ENCODE measurements around the gene TTYH3.
"Not testable (repeated sequence)": the region's sequence is repeated elsewhere in the genome, so short reads cannot be mapped to it uniquely, and the experiment has no call there.

The TTYH3 gene

DNA sequence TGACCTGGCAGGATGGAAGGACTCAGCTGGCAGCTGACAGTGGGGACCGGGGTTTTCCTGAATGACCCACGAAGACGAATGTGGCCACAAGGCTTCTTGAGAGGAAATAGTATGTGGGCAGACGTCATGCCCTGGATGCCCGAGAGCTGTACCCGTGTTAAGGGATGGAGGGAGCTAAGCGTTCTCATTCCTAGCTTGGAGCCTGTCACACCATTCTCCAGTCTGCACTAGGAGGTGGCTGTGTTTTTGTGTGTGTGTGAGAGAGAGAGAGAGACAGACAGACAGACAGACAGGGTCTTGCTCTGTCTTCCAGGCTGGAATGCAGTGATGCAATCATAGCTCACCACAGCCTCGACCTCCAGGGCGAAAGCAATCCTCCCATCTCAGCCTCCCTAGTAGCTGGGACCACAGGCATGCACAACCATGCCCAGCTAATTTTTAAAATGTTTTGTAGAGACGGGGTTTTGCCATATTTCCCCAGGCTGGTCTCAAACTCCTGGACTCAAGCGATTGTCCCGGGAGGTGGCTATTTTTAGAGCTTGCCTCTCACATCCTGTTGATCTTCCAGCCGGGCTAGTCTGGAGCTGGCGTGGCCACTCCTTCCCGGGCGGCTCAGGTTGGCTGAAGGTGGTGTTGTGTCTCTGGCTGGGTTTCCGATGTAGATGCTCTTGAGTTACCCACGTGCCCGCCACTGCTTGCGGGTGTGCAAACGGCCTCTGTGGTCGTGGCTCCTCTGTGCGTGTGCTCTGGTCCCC is 58.3 kb downstream of the TTYH3 start:
- DNase-seq, result peak in 1 of 3 experiments; percentile 23

DNA sequence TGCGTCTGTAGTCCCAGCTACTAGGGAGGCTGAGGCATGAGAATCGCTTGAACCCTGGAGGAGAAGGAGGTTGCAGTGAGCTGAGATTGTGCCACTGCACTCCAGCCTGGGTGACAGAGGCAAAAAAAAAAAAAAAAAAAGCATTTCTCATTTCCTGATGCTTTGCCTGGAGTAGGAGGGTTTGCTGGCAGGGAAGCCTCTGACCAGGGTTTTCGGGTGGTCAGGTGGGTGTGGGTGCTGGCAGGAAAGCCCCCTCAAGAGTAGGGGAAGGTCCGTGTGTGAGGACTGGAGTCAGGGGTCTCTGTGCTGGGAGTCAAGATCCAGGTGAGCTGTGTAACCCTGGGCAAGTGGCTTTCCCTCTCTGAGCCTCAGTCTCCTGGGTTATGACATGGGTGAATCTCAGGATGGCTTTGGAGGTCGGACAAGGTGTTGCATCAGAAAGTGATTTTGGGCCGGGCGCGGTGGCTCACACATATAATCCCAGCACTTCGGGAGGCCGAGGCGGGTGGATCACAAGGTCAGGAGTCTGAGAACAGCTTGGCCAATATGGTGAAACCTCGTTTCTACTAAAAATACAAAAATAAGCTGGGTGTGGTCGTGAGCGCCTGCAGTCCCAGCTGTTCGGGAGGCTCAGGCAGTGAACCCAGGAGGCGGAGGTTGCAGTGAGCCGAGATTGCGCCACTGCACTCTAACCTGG is 59.4 kb downstream of the TTYH3 start:
- no peak for DNase-seq

DNA sequence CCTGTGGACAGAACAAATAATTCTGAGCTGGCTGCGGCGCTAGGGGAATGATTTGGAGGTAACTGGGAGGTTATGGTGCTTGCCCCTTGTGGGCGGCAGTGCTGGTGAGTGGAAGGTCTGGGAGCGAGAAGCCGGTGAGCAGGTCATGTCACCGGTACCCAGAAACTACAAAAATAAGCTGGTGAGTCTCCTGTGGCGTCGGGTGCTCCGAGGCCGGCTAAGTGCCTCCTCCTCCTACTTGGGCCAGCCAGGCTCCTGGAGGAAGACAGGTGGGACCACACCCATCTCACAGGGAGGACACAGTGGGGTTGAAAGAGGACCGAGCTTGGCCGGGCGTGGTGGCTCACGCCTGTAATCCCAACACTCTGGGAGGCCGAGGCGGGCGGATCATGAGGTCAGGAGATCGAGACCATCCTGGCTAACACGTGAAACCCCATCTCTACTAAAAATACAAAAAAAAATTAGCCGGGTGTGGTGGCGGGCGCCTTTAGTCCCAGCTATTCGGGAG is 60.2 kb downstream of the TTYH3 start:
- DNase-seq, result not testable (repeated sequence)

DNA sequence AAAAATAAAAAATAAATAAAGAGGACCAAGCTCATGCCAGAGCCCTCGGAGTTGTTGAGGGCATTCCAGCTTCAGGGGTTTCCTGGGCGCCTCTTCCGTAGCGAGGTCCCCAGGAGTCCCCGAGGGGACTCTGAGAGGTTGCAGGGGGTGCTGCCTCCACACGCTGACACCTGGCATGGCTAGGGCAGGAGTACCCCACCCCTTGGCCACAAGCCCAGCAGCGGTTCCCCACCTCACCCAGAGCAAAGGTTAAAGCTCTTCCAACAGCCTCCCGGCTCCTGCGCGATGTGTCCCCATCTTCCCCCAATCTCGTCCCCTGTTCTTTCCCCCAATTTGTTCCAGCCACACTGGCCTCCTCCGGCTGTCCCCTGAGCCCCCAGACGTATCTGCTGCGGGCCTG is 60.8 kb downstream of the TTYH3 start:
- no peak for DNase-seq

DNA sequence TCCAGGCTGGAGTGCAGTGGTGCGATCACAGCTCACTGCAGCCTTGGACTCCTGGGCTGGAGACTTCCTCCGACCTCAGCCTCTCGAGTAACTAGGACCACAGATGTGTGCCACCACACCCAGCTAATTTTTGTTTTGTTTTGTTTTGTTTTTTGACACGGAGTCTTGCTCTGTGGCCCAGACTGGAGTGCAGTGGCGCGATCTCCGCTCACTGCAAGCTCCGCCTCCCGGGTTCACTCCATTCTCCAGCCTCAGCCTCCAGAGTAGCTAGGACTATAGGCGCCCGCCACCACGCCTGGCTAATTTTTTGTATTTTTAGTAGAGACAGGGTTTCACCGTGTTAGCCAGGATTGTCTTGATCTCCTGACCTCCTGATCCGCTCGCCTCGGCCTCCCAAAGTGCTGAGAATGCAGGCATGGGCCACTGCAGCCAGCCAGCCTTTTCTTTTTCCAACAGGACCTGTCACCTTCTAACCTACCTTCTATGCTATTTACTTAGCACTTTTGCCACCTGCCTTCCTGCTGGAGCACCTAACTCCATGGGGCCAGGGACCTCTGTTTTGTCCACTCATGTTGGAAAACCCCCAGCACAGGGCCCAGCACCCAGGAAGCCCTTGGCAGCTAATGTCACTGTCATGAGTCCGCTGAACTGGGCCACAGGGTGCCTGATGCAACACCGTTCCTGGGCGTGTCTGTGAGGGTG is 61.8 kb downstream of the TTYH3 start:
- DNase-seq, result not testable (repeated sequence)

DNA sequence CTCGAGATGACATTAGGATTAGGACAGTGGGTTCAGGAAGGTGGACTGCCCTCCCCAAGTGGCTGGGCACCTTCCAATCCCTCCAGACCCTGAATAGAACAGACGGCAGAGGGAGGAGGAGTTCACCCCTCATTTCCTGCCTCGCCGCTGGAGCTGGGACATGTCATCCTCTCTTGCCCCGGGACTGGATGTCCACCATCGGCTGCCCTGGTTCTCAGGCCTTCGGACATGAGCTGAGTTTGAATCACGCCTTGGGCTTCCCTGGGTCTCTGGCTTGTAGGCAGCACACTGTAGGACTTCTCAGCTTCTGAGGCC is 62.3 kb downstream of the TTYH3 start:
- DNase-seq, result not testable (repeated sequence)

DNA sequence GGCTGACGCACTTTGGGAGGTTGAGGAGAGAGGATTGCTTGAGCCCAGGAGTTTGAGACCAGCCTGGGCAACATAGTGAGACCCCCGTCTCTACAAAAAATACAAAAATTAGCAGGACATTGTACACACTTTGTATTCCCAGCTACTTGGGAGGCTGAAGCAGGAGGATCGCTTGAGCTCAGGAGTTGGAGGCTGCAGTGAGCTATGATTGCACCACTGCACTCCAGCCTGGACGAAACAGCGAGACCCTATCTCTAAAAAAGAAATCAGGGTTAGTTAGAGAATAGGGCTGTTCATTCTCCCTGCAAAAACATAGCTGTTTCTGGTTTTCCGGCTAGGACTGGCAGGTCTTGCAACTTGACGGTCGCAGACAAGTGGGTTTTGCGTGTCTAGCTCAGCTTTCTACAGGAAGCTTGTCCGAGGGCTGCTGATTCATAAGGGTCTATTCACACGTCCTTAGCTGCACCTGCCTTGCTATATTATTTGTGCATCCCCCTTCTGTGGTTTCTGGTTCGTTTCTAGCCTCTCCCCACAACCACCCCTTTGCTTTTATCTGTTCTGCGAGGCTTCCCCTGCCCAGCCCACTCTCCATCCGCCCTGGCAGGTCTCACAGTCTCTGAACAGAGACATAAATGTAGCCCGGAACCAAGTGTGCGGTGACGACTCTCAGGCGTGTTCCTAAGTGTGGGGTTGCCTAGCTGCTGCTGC is 66.9 kb downstream of the TTYH3 start:
- peak; percentile 62 to 82 (median 75) for DNase-seq

DNA sequence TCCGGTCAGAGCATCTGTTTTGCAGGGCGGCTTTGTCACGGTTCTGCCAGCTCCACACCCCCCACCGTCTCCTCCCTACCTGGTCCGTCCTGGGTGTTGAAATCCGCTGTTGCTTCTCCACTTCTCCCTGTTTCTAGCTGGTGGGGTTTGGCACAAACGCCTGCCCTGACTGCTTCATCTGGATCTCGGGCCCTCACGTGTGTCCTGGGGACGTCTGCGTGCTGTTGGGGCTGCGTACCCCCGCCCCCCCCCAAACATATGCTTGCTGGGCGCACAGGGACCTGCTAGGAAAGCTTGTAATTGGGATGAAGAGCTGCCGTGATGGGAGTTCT is 67.5 kb downstream of the TTYH3 start:
- DNase-seq, result no peak

DNA sequence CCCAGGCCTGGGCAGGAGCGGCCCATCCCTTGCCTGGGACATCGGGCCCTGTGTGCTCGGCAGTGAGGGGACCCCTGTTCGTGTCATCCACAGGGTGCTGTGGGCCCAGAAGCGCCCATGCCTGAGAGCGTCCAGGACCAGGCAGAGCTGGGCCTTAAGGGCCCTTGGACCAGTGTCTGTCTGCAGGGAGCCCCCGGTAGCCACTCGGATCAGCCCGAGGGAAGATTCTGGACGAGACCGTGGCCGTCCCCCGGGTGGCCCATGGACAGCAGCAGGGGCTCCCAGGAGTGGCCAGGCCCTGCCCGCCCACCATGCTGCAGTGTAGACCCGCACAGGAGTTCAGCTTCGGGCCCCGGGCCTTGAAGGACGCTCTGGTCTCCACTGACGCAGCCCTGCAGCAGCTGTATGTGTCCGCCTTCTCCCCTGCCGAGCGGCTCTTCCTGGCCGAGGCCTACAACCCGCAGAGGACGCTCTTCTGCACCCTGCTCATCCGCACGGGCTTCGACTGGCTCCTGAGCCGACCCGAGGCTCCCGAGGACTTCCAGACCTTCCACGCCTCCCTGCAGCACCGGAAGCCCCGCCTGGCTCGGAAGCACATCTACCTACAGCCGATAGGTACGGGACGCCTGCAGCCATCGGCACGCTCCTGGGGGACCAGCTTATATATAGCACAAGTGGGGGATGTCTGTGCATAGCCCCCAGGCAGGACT is 68.5 kb downstream of the TTYH3 start:
- DNase-seq, result no peak

DNA sequence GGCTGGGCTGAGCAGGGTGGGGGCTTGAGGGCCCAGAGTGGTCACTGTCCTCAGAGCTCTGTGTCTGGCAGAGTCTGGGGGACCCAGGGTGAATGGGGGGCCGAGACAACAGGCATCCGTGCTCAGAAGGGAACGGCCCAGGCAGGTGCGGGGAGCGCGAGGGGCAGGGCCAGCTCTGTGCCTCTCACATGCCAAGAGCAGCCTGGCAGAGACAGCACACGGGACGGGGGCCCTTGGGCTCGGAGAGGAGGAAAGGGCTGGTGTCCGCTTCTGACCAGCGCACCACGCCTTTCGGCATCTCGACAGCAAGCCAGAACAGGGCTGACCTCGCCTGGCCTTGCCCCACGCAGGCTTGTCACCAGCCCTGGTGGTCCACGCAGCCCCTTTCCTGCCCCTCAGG is 69.6 kb downstream of the TTYH3 start:
- no peak for DNase-seq

DNA sequence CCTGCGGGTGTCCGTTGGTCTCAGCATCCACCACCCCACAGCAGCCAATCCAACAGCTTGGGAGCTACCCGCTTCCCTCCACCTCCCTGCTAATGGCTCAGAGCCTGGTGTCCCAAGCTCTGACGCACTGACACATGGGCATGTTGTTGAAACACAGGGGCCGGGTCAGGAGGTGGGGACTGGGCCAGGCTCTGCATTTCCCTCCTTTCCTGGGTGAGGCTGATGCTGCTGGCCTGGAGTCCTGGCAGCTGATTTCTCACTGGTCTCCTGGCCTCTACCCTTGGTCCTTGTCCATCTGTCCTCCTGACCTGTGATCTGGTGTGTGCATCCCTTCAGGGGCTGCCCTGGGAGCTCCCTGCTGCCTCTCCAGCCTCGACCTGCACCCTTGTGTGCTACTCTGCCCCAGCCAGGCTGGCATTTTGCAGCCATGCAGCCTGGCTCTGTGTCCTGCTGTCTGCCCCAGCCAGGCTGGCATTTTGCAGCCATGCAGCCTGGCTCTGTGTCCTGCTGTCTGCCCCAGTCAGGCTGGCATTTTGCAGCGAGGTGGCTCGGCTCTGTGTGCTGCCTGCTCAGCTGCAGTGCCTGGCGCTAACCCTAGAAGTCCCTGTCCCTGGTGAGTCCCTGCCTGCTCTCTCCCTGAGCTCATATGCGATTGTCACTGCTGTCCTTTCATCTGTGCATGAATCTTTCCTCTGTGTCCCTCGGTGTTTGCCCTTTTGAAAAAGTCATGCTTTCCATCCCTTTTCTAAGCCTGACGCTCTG is 70.2 kb downstream of the TTYH3 start:
- no peak for DNase-seq

DNA sequence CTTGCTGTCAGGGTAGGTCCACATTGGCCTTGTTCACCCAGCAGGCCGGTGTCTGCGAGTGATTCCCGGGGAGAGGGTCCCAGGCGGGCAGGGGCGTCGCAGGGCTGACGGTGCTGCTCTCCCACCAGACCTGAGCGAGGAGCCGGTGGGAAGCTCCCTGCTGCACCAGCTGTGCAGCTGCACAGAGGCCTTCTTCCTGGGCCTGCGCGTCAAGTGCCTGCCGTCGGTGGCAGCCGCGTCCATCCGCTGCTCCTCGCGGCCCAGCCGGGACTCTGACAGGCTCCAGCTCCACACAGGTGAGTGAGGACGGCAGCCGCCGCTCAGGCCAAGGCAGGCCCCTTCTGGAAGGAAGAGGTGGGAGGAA is 70.8 kb downstream of the TTYH3 start:
- peak in 1 of 3 experiments; percentile 33 for DNase-seq

DNA sequence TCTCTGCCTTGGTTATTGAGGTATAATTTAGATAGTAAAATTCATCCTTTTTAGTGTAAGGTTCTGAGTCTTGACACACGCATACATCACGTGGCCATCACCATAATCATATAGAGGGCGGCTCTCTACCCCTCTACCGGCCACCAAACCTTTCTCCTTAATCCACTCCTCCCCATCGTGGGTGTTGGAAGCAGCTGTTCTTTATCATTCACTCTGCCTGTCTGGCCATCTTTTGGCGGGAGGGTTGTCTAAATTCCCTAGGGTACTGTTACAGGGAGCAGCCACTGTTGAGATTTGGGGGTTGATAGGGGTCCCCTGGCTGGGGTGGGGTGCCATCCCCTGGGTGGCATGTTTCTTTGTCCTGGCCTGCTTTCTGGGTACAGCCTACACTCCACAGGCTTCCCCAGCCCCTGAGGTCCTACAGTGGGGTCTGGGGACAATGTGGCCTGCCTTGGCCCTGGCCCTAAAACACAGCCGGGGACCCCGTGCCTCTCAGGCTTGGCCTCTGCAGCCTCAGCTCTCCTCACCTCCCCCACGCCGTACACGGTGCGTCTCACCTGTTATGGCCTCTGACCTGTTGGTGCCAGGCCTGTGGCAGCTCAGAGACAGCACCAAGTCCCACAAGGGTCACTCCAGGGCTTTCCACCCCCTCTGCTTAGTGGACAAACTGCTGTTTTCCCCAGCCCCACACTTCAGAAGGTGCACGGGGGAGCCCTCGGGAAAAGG is 73.7 kb downstream of the TTYH3 start:
- no peak for DNase-seq

DNA sequence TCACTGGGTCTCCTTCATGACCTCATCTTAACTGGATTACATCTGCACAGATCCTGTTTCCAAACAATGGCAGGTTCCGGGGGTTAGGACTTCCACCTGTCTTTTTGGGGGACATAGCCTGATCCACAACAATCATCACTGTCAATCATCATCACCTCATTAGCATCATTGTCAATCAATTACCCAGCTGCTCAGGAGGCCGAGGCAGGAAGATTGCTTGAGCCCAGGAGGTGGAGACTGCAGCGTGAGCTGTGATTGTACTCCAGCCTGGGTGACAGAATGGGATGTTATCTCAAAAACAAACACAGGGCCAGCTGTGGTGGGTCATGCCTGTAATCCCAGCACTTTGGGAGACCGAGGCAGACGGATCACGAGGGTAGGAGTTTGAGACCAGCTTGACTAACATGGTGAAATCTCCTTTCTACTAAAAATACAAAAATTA is 74.9 kb downstream of the TTYH3 start:
- no peak for DNase-seq

DNA sequence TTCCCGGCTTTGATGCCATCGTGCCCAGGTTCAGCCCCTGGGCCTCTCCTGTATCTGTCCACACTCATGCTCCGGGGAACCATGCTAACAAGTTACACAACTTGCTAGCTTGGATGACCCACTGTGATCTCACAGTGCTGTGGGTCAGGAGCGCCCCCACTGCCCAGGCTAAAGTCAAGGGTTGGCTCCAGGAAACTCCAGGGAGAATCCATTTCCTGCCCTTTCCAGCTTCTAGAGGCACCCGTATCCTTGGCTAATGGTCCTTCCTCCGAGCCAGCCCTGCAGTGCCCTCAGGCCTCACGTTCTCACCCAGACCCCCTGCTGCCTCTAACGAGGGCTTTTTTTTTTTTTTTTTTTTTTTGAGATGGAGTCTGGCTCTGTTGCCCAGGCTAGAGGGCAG is 75.7 kb downstream of the TTYH3 start:
- peak in 1 of 3 experiments; percentile 24 for DNase-seq

DNA sequence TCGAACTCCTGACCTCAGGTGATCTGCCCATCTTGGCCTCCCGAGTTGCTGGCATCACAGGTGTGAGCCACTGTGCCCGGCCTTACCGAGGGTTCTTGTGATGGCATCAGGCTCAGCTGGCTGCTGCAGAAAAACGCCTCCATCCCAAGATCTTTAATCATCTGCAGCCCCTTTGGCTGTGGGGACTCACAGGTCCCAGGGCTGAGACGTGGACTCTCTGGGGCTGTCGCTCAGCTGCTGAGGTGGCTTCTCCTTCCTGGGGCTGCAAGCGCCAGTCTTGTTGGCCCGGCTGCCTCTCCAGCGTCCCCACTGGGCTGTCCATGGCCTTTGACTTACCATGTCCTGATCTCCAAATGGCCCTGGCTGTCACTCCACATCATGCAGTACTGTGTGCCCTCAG is 76.3 kb downstream of the TTYH3 start:
- DNase-seq, result no peak

DNA sequence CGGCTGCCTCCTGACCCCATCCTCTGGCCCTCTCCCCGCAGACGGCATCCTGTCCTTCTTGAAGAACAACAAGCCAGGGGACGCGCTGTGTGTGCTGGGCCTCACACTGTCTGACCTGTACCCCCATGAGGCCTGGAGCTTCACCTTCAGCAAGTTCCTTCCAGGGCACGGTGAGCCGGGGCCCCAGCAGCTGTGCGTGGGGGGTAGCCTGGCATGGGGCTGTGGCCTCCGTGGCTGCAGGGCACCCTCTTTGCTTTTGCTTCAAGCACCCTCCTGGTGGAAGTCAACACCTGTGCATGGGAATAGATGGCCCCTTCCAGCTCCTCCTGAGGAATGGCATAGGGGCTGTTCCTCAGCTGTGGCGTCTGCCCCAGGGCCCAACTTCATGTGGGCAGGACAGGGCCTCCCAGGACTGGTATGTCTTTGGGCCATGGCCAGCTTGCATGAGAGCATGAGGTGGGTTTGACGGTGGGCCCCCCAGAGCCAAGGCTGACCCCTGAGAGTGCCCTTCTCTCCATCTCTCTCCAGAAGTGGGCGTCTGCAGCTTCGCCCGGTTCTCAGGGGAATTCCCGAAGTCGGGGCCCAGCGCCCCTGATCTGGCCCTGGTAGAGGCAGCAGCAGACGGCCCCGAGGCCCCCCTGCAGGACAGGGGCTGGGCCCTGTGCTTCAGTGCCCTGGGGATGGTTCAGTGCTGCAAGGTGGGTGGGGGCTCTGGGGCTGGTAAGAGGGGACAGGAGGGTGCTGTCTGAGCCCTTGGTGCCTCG is 76.9 kb downstream of the TTYH3 start:
- no peak for DNase-seq

DNA sequence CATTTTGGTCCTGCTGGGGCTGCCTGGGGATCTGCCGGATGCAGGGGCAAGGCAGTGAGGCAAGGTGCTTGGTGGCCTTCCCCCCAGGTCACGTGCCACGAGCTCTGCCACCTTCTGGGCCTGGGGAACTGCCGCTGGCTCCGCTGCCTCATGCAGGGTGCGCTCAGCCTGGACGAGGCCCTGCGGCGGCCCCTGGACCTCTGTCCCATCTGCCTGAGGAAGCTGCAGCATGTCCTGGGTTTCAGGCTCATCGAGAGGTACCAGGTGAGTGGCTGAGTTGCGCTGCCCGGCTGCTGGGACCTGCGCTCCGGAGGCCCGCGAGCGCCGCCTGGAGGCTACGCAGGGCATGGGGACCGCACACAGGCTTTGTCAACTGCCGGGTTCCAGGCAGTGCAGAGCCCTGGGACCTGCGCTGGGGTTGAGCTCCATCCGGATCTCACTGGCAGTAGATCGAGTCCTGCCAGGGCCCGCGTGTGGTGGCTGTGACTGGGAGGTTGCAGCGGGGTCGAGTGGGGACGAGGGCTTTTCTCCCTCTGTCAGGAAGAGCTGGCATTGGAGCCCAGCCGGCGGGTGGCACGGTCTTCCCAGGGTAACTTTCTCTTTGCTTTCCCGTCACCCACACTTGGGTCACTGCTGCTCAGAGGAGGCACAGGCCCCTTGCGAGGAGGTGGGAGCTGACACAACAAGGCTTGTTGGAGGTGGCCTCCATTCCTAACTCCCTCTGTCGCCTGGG is 77.9 kb downstream of the TTYH3 start:
- DNase-seq, result peak in 1 of 3 experiments; percentile 76

DNA sequence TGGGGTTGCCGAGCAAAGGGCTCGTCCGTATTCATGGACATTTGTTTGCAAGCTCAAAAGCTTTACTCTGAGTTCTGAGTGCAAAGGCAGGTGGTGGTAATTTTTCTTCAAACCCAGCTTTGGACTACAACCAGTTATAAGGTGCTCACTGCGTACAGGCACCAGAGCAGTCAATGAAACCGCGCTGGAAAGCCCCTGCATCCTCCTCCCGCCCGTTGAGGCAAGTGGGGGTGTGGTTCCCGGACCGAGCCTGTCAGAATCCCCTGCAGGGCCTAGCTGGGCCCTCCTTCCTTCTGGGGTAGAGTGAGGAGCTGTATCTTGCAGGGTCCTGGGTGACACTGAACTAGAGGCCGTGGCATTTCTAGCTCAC is 78.5 kb downstream of the TTYH3 start:
- DNase-seq, result no peak
